ENCODE data around the gene RNF224. TPM values are rescaled to one million over a fixed set of nuclear protein-coding genes. Genes with fewer than 3 reads are reported as not detected.

The RNF224 gene
- total and polyA plus RNA-seq, 2 of the 13 experiments (the other 11 are each of a cell fraction or from before 2014, with no cell fraction given) = 0.09 TPM; not detected in 1

GRCh38 chr9:137236238-137236935, 9.1 kb downstream of the RNF224 start (continued):
- TF ChIP-seq ZNF687 (CRISPR knock-in tag; IDR thresholded peaks at IDR 0.05) (peak; percentile 61), ZNF766 (CRISPR knock-in tag; IDR thresholded peaks at IDR 0.05; ENCODE audit: borderline replicate concordance) (peak; percentile 93; the same call in 1 of the 2 replicates), KAT7 (CRISPR knock-in tag; IDR thresholded peaks at IDR 0.05; ENCODE audit: borderline replicate concordance) (peak; percentile 29; the same call in 1 of the 2 replicates), KMT2A (CRISPR knock-in tag; IDR thresholded peaks at IDR 0.05) (peak; percentile 30; the same call in 1 of the 2 replicates), CENPBD1 (CRISPR knock-in tag; IDR thresholded peaks at IDR 0.05; ENCODE audit: borderline replicate concordance, low read depth) (no peak), NRL (CRISPR knock-in tag; IDR thresholded peaks at IDR 0.05; ENCODE audit: borderline replicate concordance) (no peak; the same call in none of the 2 replicates), ZNF331 (CRISPR knock-in tag; IDR thresholded peaks at IDR 0.05) (peak; percentile 75; the same call in 1 of the 2 replicates), ZNF235 (CRISPR knock-in tag; IDR thresholded peaks at IDR 0.05; ENCODE audit: borderline replicate concordance) (0 out of 2 replicates have a peak, but pooled peaks have one; percentile 8), ZSCAN31 (CRISPR knock-in tag; IDR thresholded peaks at IDR 0.05; ENCODE audit: low read depth) (peak; percentile 71; the same call in 1 of the 2 replicates), CBX1 (IDR thresholded peaks at IDR 0.05; ENCODE audit: low read depth) (peak; percentile 81), HDAC2 (CRISPR knock-in tag; IDR thresholded peaks at IDR 0.05) (peak; percentile 76), ZNF564 (CRISPR knock-in tag; IDR thresholded peaks at IDR 0.05) (no peak), HCFC1 (IDR thresholded peaks at IDR 0.05; ENCODE audit: low read depth, low read length) (peak; percentile 6; the same call in 1 of the 2 replicates), CCDC6 (CRISPR knock-in tag; IDR thresholded peaks at IDR 0.05) (no peak), ZNF598 (CRISPR knock-in tag; IDR thresholded peaks at IDR 0.05; ENCODE audit: borderline replicate concordance) (no peak), FOSL2 (CRISPR knock-in tag; IDR thresholded peaks at IDR 0.05) (peak; percentile 39), BCL3 (CRISPR knock-in tag; IDR thresholded peaks at IDR 0.05) (0 out of 2 replicates have a peak, but pooled peaks have one; percentile 21), ZNF550 (CRISPR knock-in tag; IDR thresholded peaks at IDR 0.05; ENCODE audit: borderline replicate concordance) (no peak), ZNF841 (CRISPR knock-in tag; IDR thresholded peaks at IDR 0.05; ENCODE audit: borderline replicate concordance) (no peak), NFYC (CRISPR knock-in tag; IDR thresholded peaks at IDR 0.05) (peak; percentile 44)
- TF ChIP-seq, protein P1, sequence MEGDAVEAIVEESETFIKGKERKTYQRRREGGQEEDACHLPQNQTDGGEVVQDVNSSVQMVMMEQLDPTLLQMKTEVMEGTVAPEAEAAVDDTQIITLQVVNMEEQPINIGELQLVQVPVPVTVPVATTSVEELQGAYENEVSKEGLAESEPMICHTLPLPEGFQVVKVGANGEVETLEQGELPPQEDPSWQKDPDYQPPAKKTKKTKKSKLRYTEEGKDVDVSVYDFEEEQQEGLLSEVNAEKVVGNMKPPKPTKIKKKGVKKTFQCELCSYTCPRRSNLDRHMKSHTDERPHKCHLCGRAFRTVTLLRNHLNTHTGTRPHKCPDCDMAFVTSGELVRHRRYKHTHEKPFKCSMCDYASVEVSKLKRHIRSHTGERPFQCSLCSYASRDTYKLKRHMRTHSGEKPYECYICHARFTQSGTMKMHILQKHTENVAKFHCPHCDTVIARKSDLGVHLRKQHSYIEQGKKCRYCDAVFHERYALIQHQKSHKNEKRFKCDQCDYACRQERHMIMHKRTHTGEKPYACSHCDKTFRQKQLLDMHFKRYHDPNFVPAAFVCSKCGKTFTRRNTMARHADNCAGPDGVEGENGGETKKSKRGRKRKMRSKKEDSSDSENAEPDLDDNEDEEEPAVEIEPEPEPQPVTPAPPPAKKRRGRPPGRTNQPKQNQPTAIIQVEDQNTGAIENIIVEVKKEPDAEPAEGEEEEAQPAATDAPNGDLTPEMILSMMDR (CRISPR knock-in tag; IDR thresholded peaks at IDR 0.05) = peak; percentile 99
